ENCODE measurements around the gene RBL2.

RBL2 gene

GRCh38 chr16:53503270-53503923, 69.1 kb downstream of the RBL2 start (continued):
- TF ChIP-seq ZNF48 (tag by site-specific recombination; IDR thresholded peaks at IDR 0.05): no peak
- TF ChIP-seq ZNF645 (tag by site-specific recombination; IDR thresholded peaks at IDR 0.05): no peak
- peak; percentile 72; the same call in 1 of the 2 replicates for TF ChIP-seq MZF1 (tag by site-specific recombination; IDR thresholded peaks at IDR 0.05; ENCODE audit: borderline replicate concordance)
- peak; percentile 58 for TF ChIP-seq ZNF335 (tag by site-specific recombination; conservative IDR thresholded peaks at IDR 0.05)
- no peak for TF ChIP-seq HOXC10 (CRISPR knock-in tag; IDR thresholded peaks at IDR 0.05)
- no peak for TF ChIP-seq ATF2 (tag by site-specific recombination; IDR thresholded peaks at IDR 0.05; ENCODE audit: low read depth)
- no peak for TF ChIP-seq ZNF768 (tag by site-specific recombination; IDR thresholded peaks at IDR 0.05)
- peak; percentile 57; the same call in 1 of the 2 replicates for TF ChIP-seq TSHZ1 (tag by site-specific recombination; IDR thresholded peaks at IDR 0.05; ENCODE audit: borderline replicate concordance)
- TF ChIP-seq BCL11A (tag by site-specific recombination; IDR thresholded peaks at IDR 0.05; ENCODE audit: low read depth): no peak
- no peak for TF ChIP-seq ZBTB10 (tag by site-specific recombination; IDR thresholded peaks at IDR 0.05)
- no peak for TF ChIP-seq IKZF3 (tag by site-specific recombination; IDR thresholded peaks at IDR 0.05)
- no peak for TF ChIP-seq PRDM1 (tag by site-specific recombination; IDR thresholded peaks at IDR 0.05)
- TF ChIP-seq ZNF157 (tag by site-specific recombination; IDR thresholded peaks at IDR 0.05): no peak
- TF ChIP-seq ZNF521 (tag by site-specific recombination; IDR thresholded peaks at IDR 0.05): no peak
- peak; percentile 48; the same call in 1 of the 2 replicates for TF ChIP-seq SP7 (tag by site-specific recombination; IDR thresholded peaks at IDR 0.05)
- TF ChIP-seq BCL6B (tag by site-specific recombination; IDR thresholded peaks at IDR 0.05): no peak
- TF ChIP-seq ZBTB8A (tag by site-specific recombination; IDR thresholded peaks at IDR 0.05): no peak
- no peak for TF ChIP-seq FEZF1 (tag by site-specific recombination; IDR thresholded peaks at IDR 0.05)
- no peak for TF ChIP-seq SCRT2 (tag by site-specific recombination; IDR thresholded peaks at IDR 0.05)
- TF ChIP-seq ZNF701 (tag by site-specific recombination; IDR thresholded peaks at IDR 0.05): no peak
- TF ChIP-seq YY2 (tag by site-specific recombination; IDR thresholded peaks at IDR 0.05): peak; percentile 36; the same call in 1 of the 2 replicates
- no peak for TF ChIP-seq ZNF214 (tag by site-specific recombination; IDR thresholded peaks at IDR 0.05; ENCODE audit: borderline replicate concordance)
- TF ChIP-seq HOXD13 (CRISPR knock-in tag; IDR thresholded peaks at IDR 0.05; ENCODE audit: borderline replicate concordance): no peak
- TF ChIP-seq SETDB1 (IDR thresholded peaks at IDR 0.05; ENCODE audit: insufficient read length, low read length): no peak
- peak; percentile 74; the same call in 1 of the 2 replicates for TF ChIP-seq ZNF561 (tag by site-specific recombination; IDR thresholded peaks at IDR 0.05; ENCODE audit: borderline replicate concordance)
- peak; percentile 99 for TF ChIP-seq PBX3 (CRISPR knock-in tag; IDR thresholded peaks at IDR 0.05)
- no peak for TF ChIP-seq OSR2 (tag by site-specific recombination; IDR thresholded peaks at IDR 0.05)
- no peak for TF ChIP-seq ZNF202 (tag by site-specific recombination; IDR thresholded peaks at IDR 0.05; ENCODE audit: borderline replicate concordance)
- TF ChIP-seq ZSCAN30 (tag by site-specific recombination; IDR thresholded peaks at IDR 0.05): no peak
- TF ChIP-seq ZNF549 (tag by site-specific recombination; IDR thresholded peaks at IDR 0.05): no peak
